HG03039 (cell line): Measurements from ENCODE around the gene PTPRN2.
"Not testable (repeated sequence)": the region's sequence is repeated elsewhere in the genome, so short reads cannot be mapped to it uniquely, and the experiment has no call there.

ENCODE experiments used
- ATAC-seq: cut with Tn5 transposase; IDR thresholded peaks from one replicate; pipeline ENCODE4 v1.9.1; 2021; ENCODE audit warnings: mild to moderate bottlenecking, moderate library complexity; ENCODE audit not compliant: unreplicated experiment

Gene PTPRN2

GRCh38 chr7:157503229-157503628 is 1084.4 kb downstream of the PTPRN2 start:
- no peak for ATAC-seq

- no peak for ATAC-seq
These were observed 1084.9 kb downstream of the PTPRN2 start for GRCh38 chr7:157502701-157503111.

GRCh38 chr7:157501581-157501980 is 1086.0 kb downstream of the PTPRN2 start:
- ATAC-seq: no peak

GRCh38 chr7:157500989-157501540 is 1086.6 kb downstream of the PTPRN2 start:
- not testable (repeated sequence) for ATAC-seq

GRCh38 chr7:157500171-157500960 is 1087.3 kb downstream of the PTPRN2 start:
- no peak for ATAC-seq

- no peak for ATAC-seq
These were observed 1087.8 kb downstream of the PTPRN2 start for GRCh38 chr7:157499835-157500153.

GRCh38 chr7:157499121-157499834 is 1088.3 kb downstream of the PTPRN2 start:
- ATAC-seq: no peak

GRCh38 chr7:157498657-157499056 is 1089.0 kb downstream of the PTPRN2 start:
- no peak for ATAC-seq

GRCh38 chr7:157497744-157498651 is 1089.6 kb downstream of the PTPRN2 start:
- ATAC-seq: no peak

GRCh38 chr7:157497367-157497743 is 1090.3 kb downstream of the PTPRN2 start:
- ATAC-seq: no peak

GRCh38 chr7:157496416-157497275 is 1091.0 kb downstream of the PTPRN2 start:
- no peak for ATAC-seq

GRCh38 chr7:157495594-157495993 is 1092.0 kb downstream of the PTPRN2 start:
- ATAC-seq: no peak

GRCh38 chr7:157495177-157495553 is 1092.5 kb downstream of the PTPRN2 start:
- ATAC-seq: no peak

- no peak for ATAC-seq
These were observed 1093.0 kb downstream of the PTPRN2 start for GRCh38 chr7:157494506-157495176.

GRCh38 chr7:157493776-157494175 is 1093.8 kb downstream of the PTPRN2 start:
- no peak for ATAC-seq

- no peak for ATAC-seq
These were observed 1094.6 kb downstream of the PTPRN2 start for GRCh38 chr7:157493017-157493416.

- ATAC-seq: peak; percentile 63
These were observed 1097.1 kb downstream of the PTPRN2 start for GRCh38 chr7:157490465-157490912.

GRCh38 chr7:157489870-157490269 is 1097.8 kb downstream of the PTPRN2 start:
- ATAC-seq: not testable (repeated sequence)
